ENCODE measurements around the gene SEPTIN5.
A peak's percentile ranks its signal among the peaks of the same experiment; 100 is the strongest.

SEPTIN5 gene

DNA sequence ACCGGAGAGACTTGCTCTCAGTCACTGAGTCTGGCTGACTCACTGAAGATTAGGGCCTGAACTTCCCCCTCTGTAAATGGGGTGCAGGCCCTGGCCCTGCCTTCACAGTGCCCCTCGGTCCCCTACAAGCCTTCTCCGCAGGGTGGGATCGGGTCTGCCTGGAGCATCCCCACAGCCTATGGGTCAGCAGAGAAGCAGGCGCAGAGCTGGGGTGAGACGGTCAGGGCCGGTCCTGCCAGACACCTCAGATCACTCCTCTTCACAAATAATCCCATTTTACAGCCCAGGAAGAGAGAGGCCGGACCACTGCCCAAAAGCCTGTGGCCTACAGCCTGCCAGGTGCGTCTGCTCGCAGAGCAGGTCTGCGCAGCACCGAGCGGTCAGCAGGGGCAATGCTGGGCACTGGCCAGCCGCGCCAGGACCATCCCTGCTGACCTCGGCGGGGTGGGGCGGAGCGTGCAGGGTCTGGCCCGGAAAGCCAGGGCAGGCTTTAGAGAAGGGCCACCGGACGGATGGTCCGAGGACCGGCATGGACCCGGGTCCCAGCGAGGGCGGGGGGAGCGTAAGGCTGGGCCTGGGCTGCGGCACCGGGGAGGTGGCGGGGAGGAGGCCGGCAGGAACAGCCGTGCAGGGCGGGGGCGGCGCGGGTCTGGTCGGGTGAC is 522 bp upstream of the SEPTIN5 start:
- Histone ChIP-seq H3K27me3 (ENCODE audit: control insufficient read depth in 5 of 5, insufficient read depth in 4 of 5, low read length in 5 of 5) (peaks cover 3 to 20% (median 12%) of the 10 kb centered on the region in 5 donors), H3K9ac (ENCODE audit: low read length in 5 of 5) (peak overlapping the region in 2 of 5 donors; percentile 14 to 69), H3K36me3 (ENCODE audit: control insufficient read depth in 5 of 5, insufficient read depth in 5 of 5, low read length in 5 of 5) (no peaks in the 10 kb centered on the region), H3K27ac (ENCODE audit: low read depth, low read length) (no peak overlapping the region), H3K9me3 (ENCODE audit: control insufficient read depth in 5 of 5, low read length in 5 of 5) (no peaks in the 10 kb centered on the region), H3K4me1 (ENCODE audit: control insufficient read depth in 5 of 5, insufficient read depth in 5 of 5, low read length in 5 of 5) (peaks cover 1 to 37% (median 35%) of the 10 kb centered on the region in 5 donors), H3K4me3 (ENCODE audit: low read depth in 1 of 5, low read length in 5 of 5) (peak overlapping the region in 4 of 5 donors; percentile 48 to 72 (median 62))

DNA sequence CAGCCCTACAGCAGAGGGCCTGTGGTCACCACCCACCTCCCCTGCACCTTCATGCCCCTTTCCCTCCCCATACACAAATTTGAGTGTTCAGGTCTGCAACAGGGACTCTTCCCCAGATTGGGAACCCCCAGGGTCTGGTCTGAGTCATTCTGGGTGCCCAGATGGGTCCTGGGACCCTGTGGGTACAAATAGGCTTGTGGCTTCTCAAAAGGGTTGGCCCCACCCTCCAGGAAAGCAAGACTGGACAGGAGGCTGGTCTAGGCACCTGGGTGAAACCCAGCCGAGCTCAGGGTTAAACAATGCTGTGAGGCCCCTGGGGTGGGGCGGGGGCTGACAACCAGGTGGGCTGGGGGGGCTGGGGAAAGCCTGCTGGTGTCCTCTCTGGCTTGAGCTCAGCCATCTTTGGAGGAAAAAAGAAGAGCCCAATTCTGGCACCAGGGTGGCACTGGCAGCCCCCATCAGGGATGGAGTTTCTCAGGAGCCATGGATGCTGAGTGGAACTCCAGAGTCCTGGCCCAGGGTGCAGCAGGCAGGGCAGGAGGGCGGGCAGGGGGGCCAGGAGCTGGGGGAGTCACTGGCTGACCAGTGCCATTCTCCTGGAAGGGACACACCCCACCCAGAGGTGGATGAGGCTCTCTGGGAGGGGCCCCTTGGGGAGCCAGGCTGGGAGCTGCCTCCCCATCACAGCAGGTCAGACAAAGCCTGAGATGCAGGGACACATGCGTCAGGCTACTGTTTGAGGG is 1.1 kb downstream of the SEPTIN5 start:
- Histone ChIP-seq H3K9me3 (ENCODE audit: control insufficient read depth in 5 of 5, low read length in 5 of 5) (no peaks in the 10 kb centered on the region), H3K9ac (ENCODE audit: low read length in 5 of 5) (peak overlapping the region in 2 of 5 donors; percentile 59 to 68), H3K4me3 (ENCODE audit: low read depth in 1 of 5, low read length in 5 of 5) (peak overlapping the region in 4 of 5 donors; percentile 50 to 66 (median 60)), H3K27ac (ENCODE audit: low read depth, low read length) (no peak overlapping the region), H3K36me3 (ENCODE audit: control insufficient read depth in 5 of 5, insufficient read depth in 5 of 5, low read length in 5 of 5) (peaks cover 0 to 4% (median 0%) of the 10 kb centered on the region in 5 donors), H3K27me3 (ENCODE audit: control insufficient read depth in 5 of 5, insufficient read depth in 4 of 5, low read length in 5 of 5) (peaks cover 7 to 22% (median 16%) of the 10 kb centered on the region in 5 donors), H3K4me1 (ENCODE audit: control insufficient read depth in 5 of 5, insufficient read depth in 5 of 5, low read length in 5 of 5) (peaks cover 1 to 30% (median 28%) of the 10 kb centered on the region in 5 donors)

- Histone ChIP-seq H3K27ac (ENCODE audit: low read depth, low read length) (no peak overlapping the region), H3K9ac (ENCODE audit: low read length in 5 of 5) (peak overlapping the region in 1 of 5 donors; percentile 8), H3K4me3 (ENCODE audit: low read depth in 1 of 5, low read length in 5 of 5) (no peak overlapping the region), H3K9me3 (ENCODE audit: control insufficient read depth in 5 of 5, low read length in 5 of 5) (no peaks in the 10 kb centered on the region), H3K4me1 (ENCODE audit: control insufficient read depth in 5 of 5, insufficient read depth in 5 of 5, low read length in 5 of 5) (peaks cover 1 to 30% (median 28%) of the 10 kb centered on the region in 5 donors), H3K36me3 (ENCODE audit: control insufficient read depth in 5 of 5, insufficient read depth in 5 of 5, low read length in 5 of 5) (peaks cover 0 to 7% (median 0%) of the 10 kb centered on the region in 5 donors), H3K27me3 (ENCODE audit: control insufficient read depth in 5 of 5, insufficient read depth in 4 of 5, low read length in 5 of 5) (peaks cover 7 to 26% (median 22%) of the 10 kb centered on the region in 5 donors)
Measured at GRCh38 chr22:19716041-19716828, 1.9 kb downstream of the SEPTIN5 start.

- Histone ChIP-seq H3K4me1 (ENCODE audit: control insufficient read depth in 5 of 5, insufficient read depth in 5 of 5, low read length in 5 of 5) (peaks cover 1 to 30% (median 28%) of the 10 kb centered on the region in 5 donors), H3K27me3 (ENCODE audit: control insufficient read depth in 5 of 5, insufficient read depth in 4 of 5, low read length in 5 of 5) (peaks cover 7 to 30% (median 22%) of the 10 kb centered on the region in 5 donors)
Measured at GRCh38 chr22:19716829-19717105, 2.5 kb downstream of the SEPTIN5 start.

GRCh38 chr22:19717181-19717580 is 2.9 kb downstream of the SEPTIN5 start:
- Histone ChIP-seq H3K4me1 (ENCODE audit: control insufficient read depth in 5 of 5, insufficient read depth in 5 of 5, low read length in 5 of 5) (peaks cover 1 to 30% (median 28%) of the 10 kb centered on the region in 5 donors), H3K4me3 (ENCODE audit: low read depth in 1 of 5, low read length in 5 of 5) (peak overlapping the region in 2 of 5 donors; percentile 68), H3K27me3 (ENCODE audit: control insufficient read depth in 5 of 5, insufficient read depth in 4 of 5, low read length in 5 of 5) (peaks cover 7 to 31% (median 22%) of the 10 kb centered on the region in 5 donors)

More at GRCh38 chr22:19716829-19717105, 2.5 kb downstream of the SEPTIN5 start:
- no peak overlapping the region for H3K9ac ChIP-seq (ENCODE audit: low read length in 5 of 5)
- no peaks in the 10 kb centered on the region for H3K9me3 ChIP-seq (ENCODE audit: control insufficient read depth in 5 of 5, low read length in 5 of 5)
- peaks cover 0 to 12% (median 3%) of the 10 kb centered on the region in 5 donors for H3K36me3 ChIP-seq (ENCODE audit: control insufficient read depth in 5 of 5, insufficient read depth in 5 of 5, low read length in 5 of 5)
- no peak overlapping the region for H3K27ac ChIP-seq (ENCODE audit: low read depth, low read length)
- H3K4me3 ChIP-seq (ENCODE audit: low read depth in 1 of 5, low read length in 5 of 5): no peak overlapping the region

DNA sequence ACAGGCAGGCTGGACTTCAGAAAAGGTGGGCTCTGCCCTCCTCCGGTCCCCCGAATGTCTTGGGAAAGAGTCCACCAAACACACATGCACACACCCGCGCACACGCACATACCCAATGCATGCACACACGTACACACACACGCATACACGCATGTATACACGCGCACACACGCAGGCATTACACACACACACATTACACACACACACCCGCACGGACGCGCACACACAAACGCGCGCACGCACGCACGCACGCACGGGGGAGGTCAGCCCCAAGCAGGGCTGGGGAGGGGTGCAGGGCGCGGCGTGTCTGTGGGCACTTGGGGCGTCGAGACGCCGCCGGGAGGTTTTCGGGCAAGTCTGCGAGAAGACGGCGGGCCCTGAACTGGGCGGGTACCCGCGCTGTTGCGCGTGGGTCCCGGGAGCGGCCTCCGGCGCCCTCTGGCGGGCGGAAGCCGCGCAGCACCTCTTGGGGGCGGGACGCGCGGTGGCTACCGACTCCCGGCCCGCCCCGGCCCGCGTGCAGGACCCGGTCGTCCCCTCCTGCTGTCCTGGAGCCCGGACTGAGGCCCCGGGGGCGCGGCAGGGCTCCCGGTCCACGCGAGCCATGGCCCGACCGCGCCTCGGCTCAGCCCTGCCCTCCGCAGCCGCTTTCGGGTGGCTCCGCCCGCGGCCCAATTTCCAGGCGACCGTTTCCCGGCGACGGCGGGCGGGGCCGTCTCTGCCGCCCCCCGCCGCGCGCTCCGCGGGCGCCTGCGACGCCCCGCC is 3.6 kb downstream of the SEPTIN5 start:
- Histone ChIP-seq H3K4me3 (ENCODE audit: low read depth in 1 of 5, low read length in 5 of 5) (peak overlapping the region; percentile 53 to 73 (median 68)), H3K4me1 (ENCODE audit: control insufficient read depth in 5 of 5, insufficient read depth in 5 of 5, low read length in 5 of 5) (peaks cover 1 to 32% (median 28%) of the 10 kb centered on the region in 5 donors), H3K27ac (ENCODE audit: low read depth, low read length) (no peak overlapping the region), H3K9me3 (ENCODE audit: control insufficient read depth in 5 of 5, low read length in 5 of 5) (no peaks in the 10 kb centered on the region), H3K36me3 (ENCODE audit: control insufficient read depth in 5 of 5, insufficient read depth in 5 of 5, low read length in 5 of 5) (peaks cover 0 to 13% (median 4%) of the 10 kb centered on the region in 5 donors), H3K9ac (ENCODE audit: low read length in 5 of 5) (peak overlapping the region in 3 of 5 donors; percentile 20 to 52 (median 20)), H3K27me3 (ENCODE audit: control insufficient read depth in 5 of 5, insufficient read depth in 4 of 5, low read length in 5 of 5) (peaks cover 7 to 36% (median 22%) of the 10 kb centered on the region in 5 donors)

More at GRCh38 chr22:19717181-19717580, 2.9 kb downstream of the SEPTIN5 start:
- no peaks in the 10 kb centered on the region for H3K9me3 ChIP-seq (ENCODE audit: control insufficient read depth in 5 of 5, low read length in 5 of 5)
- no peak overlapping the region for H3K27ac ChIP-seq (ENCODE audit: low read depth, low read length)
- H3K36me3 ChIP-seq (ENCODE audit: control insufficient read depth in 5 of 5, insufficient read depth in 5 of 5, low read length in 5 of 5): peaks cover 0 to 13% (median 3%) of the 10 kb centered on the region in 5 donors
- no peak overlapping the region for H3K9ac ChIP-seq (ENCODE audit: low read length in 5 of 5)

- peak overlapping the region in 4 of 5 donors; percentile 53 to 68 (median 64) for H3K4me3 ChIP-seq (ENCODE audit: low read depth in 1 of 5, low read length in 5 of 5)
- no peak overlapping the region for H3K27ac ChIP-seq (ENCODE audit: low read depth, low read length)
- peak overlapping the region in 3 of 5 donors; percentile 20 to 52 (median 20) for H3K9ac ChIP-seq (ENCODE audit: low read length in 5 of 5)
- H3K36me3 ChIP-seq (ENCODE audit: control insufficient read depth in 5 of 5, insufficient read depth in 5 of 5, low read length in 5 of 5): peaks cover 0 to 13% (median 4%) of the 10 kb centered on the region in 5 donors
- H3K27me3 ChIP-seq (ENCODE audit: control insufficient read depth in 5 of 5, insufficient read depth in 4 of 5, low read length in 5 of 5): peaks cover 7 to 39% (median 23%) of the 10 kb centered on the region in 5 donors
- peaks cover 1 to 38% (median 34%) of the 10 kb centered on the region in 5 donors for H3K4me1 ChIP-seq (ENCODE audit: control insufficient read depth in 5 of 5, insufficient read depth in 5 of 5, low read length in 5 of 5)
- no peaks in the 10 kb centered on the region for H3K9me3 ChIP-seq (ENCODE audit: control insufficient read depth in 5 of 5, low read length in 5 of 5)
Measured at GRCh38 chr22:19718456-19719049, 4.2 kb downstream of the SEPTIN5 start.

DNA sequence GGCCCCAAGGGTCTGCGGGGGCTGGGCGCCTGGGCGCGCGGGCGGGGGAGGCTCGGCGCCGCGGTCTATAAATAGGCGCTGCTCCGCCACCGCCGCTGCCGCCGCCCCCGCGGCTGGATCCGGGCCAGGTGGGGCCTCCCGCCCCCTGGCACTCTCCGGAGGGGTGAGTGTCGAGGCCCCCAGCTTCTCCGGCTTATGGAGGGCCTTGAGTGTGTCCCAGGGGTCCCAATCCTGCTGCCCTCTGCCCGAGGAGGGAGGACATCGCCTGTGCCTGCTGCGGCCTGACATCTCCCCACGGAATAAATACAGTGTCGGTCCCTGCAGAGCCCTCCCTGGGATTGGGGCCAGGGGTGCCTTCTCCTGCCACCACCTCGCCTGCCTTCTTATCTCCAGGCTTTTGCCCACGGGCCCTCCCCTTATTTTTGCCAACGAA is 4.8 kb downstream of the SEPTIN5 start:
- peaks cover 7 to 37% (median 26%) of the 10 kb centered on the region in 5 donors for H3K27me3 ChIP-seq (ENCODE audit: control insufficient read depth in 5 of 5, insufficient read depth in 4 of 5, low read length in 5 of 5)
- no peak overlapping the region for H3K27ac ChIP-seq (ENCODE audit: low read depth, low read length)
- peak overlapping the region in 3 of 5 donors; percentile 59 to 68 (median 68) for H3K4me3 ChIP-seq (ENCODE audit: low read depth in 1 of 5, low read length in 5 of 5)
- no peaks in the 10 kb centered on the region for H3K9me3 ChIP-seq (ENCODE audit: control insufficient read depth in 5 of 5, low read length in 5 of 5)
- H3K4me1 ChIP-seq (ENCODE audit: control insufficient read depth in 5 of 5, insufficient read depth in 5 of 5, low read length in 5 of 5): peaks cover 1 to 38% (median 30%) of the 10 kb centered on the region in 5 donors
- peaks cover 0 to 13% (median 4%) of the 10 kb centered on the region in 5 donors for H3K36me3 ChIP-seq (ENCODE audit: control insufficient read depth in 5 of 5, insufficient read depth in 5 of 5, low read length in 5 of 5)
- H3K9ac ChIP-seq (ENCODE audit: low read length in 5 of 5): no peak overlapping the region

Data from subcutaneous abdominal adipose tissue (tissue), 5 donors.